Uterus (tissue), 4 donors: ENCODE measurements around the gene GPR137. TPM values are rescaled to one million over a fixed set of nuclear protein-coding genes. Genes with fewer than 3 reads are reported as not detected.
A peak's percentile ranks its signal among the peaks of the same experiment; 100 is the strongest.

ENCODE experiments used
- DNase-seq, 2 donors: peaks; one replicate each; pipeline ENCODE4 v3.0.0-alpha.2; 2019 to 2020
- H3K27ac ChIP-seq, 2 donors: fragments of 200-600 bp; sonication (generic); 1 replicate in 1 of 2; 2 replicates in 1 of 2; pipeline ENCODE4 v1.5.1; 2016 to 2018
- H3K27me3 ChIP-seq, 2 donors: fragments of 200-600 bp; sonication (generic); one replicate each; pipeline ENCODE4 v1.5.1; 2018 to 2019; ENCODE audit warnings: control low read depth in 1 of 2
- H3K36me3 ChIP-seq, 2 donors: fragments of 200-600 bp; sonication (generic); one replicate each; pipeline ENCODE4 v1.5.1; 2019; ENCODE audit warnings: control low read depth in 1 of 2
- H3K4me1 ChIP-seq, 2 donors: fragments of 200-600 bp; sonication (generic); one replicate each; pipeline ENCODE4 v1.5.1; 2018 to 2019; ENCODE audit warnings: control low read depth in 1 of 2
- H3K4me3 ChIP-seq, 2 donors: fragments of 200-600 bp; sonication (generic); 1 replicate in 1 of 2; 2 replicates in 1 of 2; pipeline ENCODE4 v1.5.1; 2018 to 2019; ENCODE audit warnings: mild to moderate bottlenecking in 1 of 2
- H3K9me3 ChIP-seq, 2 donors: fragments of 200-600 bp; sonication (generic); one replicate each; pipeline ENCODE4 v1.5.1; 2019; ENCODE audit warnings: control low read depth in 1 of 2
- POLR2A ChIP-seq, 2 donors: fragments of 450-650 bp; IDR thresholded peaks; one replicate each; pipeline ENCODE4 v1.6.1; 2016; ENCODE audit warnings: antibody characterized with exemption in 2 of 2, mild to moderate bottlenecking in 1 of 2, moderate library complexity in 1 of 2
- intact Hi-C: fragments of 100-400 bp; cut with DNase I; formaldehyde crosslinking; loops from one replicate; pipeline ENCODE4 v1.15.1; 2023; ENCODE audit warnings: low total_unique reads
- total RNA-seq, 4 donors: library from RNA; depleted of rRNA in 3 of 4; stranded (reverse); fragments of >200 nt in 3 of 4; gene quantifications; one replicate each; pipeline versions ENCODE4 v1.1.0 to v1.2.4, GENCODE V29; 2014 to 2023
- TF ChIP-seq, protein P1 (sequence below), 4 experiments: fragments of 200-600 bp in 2 of 4; fragments of 450-650 bp in 2 of 4; sonication (generic) in 2 of 4; IDR thresholded peaks; one replicate each; pipeline ENCODE4 v1.5.1; 2016 to 2019; ENCODE audit warnings: antibody characterized with exemption in 4 of 4, mild to moderate bottlenecking in 2 of 4, moderate library complexity in 1 of 4
- donor health status: DM: yes; HTN: yes; CAD: no.

The GPR137 gene
- total RNA-seq, 4 donors from 2014 or later, result 0.51 to 32.3 (median 10.6) TPM

DNA sequence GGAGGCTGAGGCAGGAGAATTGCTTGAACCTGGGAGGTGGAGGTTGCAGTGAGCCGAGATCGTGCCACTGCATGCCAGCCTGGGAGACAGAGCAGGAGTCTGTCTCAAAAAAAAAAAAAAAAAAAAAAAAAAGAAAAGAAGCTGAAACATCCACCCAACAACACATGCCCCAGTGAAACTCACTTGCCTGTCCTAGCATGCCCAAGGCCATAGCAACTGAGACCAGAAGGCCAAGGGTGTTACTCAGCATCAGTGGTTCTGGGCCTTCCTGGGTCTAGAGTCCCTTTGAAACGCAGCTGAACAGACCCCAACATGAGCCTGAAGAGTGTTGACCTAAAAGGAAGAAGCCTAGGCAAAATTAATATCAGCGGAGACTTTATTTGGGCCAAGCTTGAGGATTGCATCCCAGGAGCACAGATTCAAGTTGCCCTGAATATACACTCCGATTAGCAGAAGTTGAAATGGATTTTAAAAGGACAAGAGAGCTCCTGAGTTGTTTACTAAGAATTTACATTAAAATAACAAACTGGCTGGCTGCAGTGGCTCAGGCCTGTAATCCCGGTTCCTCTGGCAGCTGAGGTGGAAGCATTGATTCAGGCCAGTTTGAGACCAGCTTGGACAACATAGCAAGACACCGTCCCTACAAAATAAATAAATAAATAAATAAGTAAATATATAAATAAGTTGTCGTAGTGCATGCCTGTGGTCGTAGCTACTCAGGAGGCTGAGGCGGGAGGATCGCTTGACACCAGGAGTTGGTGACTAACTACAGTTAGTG, 39.2 kb downstream of the GPR137 start:
- no peaks in the 10 kb centered on the region for H3K36me3 ChIP-seq
- intact Hi-C loops, result no loop called here
- no peaks in the 10 kb centered on the region for H3K27me3 ChIP-seq
- no peak for TF ChIP-seq POLR2A (IDR thresholded peaks at IDR 0.05)
- TF ChIP-seq, protein P1, sequence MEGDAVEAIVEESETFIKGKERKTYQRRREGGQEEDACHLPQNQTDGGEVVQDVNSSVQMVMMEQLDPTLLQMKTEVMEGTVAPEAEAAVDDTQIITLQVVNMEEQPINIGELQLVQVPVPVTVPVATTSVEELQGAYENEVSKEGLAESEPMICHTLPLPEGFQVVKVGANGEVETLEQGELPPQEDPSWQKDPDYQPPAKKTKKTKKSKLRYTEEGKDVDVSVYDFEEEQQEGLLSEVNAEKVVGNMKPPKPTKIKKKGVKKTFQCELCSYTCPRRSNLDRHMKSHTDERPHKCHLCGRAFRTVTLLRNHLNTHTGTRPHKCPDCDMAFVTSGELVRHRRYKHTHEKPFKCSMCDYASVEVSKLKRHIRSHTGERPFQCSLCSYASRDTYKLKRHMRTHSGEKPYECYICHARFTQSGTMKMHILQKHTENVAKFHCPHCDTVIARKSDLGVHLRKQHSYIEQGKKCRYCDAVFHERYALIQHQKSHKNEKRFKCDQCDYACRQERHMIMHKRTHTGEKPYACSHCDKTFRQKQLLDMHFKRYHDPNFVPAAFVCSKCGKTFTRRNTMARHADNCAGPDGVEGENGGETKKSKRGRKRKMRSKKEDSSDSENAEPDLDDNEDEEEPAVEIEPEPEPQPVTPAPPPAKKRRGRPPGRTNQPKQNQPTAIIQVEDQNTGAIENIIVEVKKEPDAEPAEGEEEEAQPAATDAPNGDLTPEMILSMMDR (IDR thresholded peaks at IDR 0.05), result no peak
- DNase-seq, result no peak
- no peak overlapping the region for H3K4me3 ChIP-seq
- no peaks in the 10 kb centered on the region for H3K9me3 ChIP-seq
- H3K27ac ChIP-seq, result no peak overlapping the region
- H3K4me1 ChIP-seq, result no peaks in the 10 kb centered on the region

DNA sequence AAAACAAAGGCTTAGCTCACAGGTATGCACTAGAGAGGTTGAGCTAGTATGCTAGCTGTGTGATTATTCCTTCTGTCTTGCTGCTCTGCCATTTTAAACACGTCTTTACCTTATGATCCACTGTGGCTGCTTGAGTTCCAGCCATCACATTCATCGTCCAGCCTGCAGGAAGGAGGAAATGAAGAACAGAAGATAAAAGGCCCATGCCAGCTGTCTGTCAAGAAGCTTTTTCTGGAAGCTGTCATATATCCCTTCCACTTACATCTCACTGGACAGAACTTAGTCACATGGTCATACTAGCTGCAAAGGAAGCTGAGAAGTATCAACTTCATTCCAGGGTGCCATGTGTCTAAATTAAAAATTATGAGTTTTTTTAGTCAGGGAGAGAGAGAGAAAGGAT, 41.7 kb downstream of the GPR137 start:
- intact Hi-C loops, result no loop called here
- DNase-seq, result no peak
- Histone ChIP-seq H3K9me3 (no peaks in the 10 kb centered on the region), H3K4me1 (no peaks in the 10 kb centered on the region), H3K36me3 (no peaks in the 10 kb centered on the region), H3K27ac (no peak overlapping the region), H3K27me3 (no peaks in the 10 kb centered on the region), H3K4me3 (no peak overlapping the region)
- no peak for TF ChIP-seq POLR2A (IDR thresholded peaks at IDR 0.05)
- TF ChIP-seq, protein P1 (IDR thresholded peaks at IDR 0.05), result no peak

DNA sequence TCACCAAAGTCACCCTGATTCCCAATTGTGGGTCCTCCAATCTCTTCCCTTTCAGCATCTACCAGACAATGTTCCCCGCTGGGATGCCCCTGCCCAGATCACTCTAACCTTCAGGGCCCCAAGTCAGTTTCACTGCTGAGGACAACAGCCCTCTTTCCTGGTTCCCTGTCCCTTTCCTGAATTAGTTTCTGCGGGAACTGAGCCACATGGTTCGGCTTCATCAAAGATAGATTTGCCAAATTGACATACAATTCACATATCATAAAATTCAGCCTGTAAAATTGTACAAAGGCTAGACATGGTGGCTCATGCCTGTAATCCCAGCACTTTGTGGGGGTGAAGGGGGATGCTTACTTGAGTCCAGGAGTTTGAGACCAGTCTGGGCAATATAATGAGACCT, 42.3 kb downstream of the GPR137 start:
- TF ChIP-seq, protein P1 (IDR thresholded peaks at IDR 0.05), result no peak
- no peak for TF ChIP-seq POLR2A (IDR thresholded peaks at IDR 0.05)
- no peak overlapping the region for H3K27ac ChIP-seq
- no peaks in the 10 kb centered on the region for H3K36me3 ChIP-seq
- intact Hi-C loops, result no loop called here
- no peak overlapping the region for H3K4me3 ChIP-seq
- no peaks in the 10 kb centered on the region for H3K9me3 ChIP-seq
- DNase-seq, result no peak
- no peaks in the 10 kb centered on the region for H3K27me3 ChIP-seq
- no peaks in the 10 kb centered on the region for H3K4me1 ChIP-seq

DNA sequence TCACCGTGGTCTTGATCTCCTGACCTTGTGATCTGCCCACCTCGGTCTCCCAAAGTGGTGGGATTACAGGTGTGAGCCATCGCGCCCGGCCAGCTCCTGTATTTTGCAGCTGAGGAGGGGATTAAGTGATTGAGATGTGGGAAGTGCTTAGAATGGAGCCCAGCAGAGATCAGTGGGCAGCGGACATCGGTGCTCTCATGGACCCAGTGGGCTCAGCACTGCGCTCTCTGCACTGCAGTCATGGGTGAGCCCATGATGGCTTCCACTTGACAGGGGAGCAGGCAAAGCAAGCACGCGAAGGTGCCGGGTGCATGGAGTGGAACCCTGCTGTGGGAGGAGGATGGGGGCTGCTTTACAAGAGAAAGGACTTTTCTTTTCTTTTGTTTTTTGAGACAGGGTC, 45.2 kb downstream of the GPR137 start:
- intact Hi-C loops, result no loop called here
- no peaks in the 10 kb centered on the region for H3K36me3 ChIP-seq
- H3K27ac ChIP-seq, result no peak overlapping the region
- TF ChIP-seq, protein P1 (IDR thresholded peaks at IDR 0.05), result no peak
- TF ChIP-seq POLR2A (IDR thresholded peaks at IDR 0.05), result no peak
- no peaks in the 10 kb centered on the region for H3K27me3 ChIP-seq
- H3K9me3 ChIP-seq, result no peaks in the 10 kb centered on the region
- H3K4me1 ChIP-seq, result no peaks in the 10 kb centered on the region
- no peak for DNase-seq
- H3K4me3 ChIP-seq, result no peak overlapping the region

DNA sequence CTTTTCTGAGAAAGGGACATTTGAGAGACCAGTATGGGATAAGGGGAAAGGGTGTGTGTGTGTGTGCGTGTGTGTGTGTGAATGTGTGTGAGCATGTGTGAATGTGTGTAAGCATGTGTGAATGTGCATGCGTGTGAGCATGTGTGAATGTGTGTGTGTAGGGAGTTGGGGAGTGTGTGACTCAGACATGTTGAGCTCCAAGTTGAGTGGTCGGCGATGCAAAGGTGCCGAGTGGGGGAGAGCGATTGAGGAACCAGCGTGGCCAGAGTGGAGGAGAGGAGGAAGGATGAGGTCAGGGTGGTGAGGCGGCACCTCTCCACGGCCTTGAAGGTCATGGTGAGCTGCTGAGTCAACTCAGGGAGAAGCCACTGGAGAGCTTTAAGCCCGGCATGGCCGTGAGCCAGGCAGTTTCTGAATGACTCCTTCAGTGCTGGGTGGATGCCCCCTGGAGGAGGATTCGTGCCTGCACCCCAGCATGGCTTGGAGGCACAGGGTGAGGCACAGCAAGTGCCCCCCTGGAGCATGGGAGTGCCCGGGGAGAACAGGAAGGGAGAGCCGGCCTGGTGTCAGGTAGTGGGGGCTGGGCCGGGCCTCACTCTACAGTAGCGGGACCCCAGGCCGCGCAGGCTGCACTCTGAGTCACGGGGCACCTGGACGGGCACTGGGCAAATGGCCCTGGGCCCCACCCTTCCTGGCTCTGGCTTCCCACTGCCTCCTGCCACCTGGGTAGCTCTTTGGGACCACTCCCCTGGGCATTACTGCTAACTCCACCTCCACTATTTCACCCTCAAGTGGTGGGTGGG, 46.1 kb downstream of the GPR137 start:
- Histone ChIP-seq H3K4me3 (no peak overlapping the region), H3K27ac (no peak overlapping the region), H3K4me1 (no peaks in the 10 kb centered on the region), H3K36me3 (no peaks in the 10 kb centered on the region), H3K9me3 (no peaks in the 10 kb centered on the region), H3K27me3 (no peaks in the 10 kb centered on the region)
- intact Hi-C loops, result no loop called here
- peak in 1 of 2 donors; percentile 60 for DNase-seq
- no peak for TF ChIP-seq POLR2A (IDR thresholded peaks at IDR 0.05)
- TF ChIP-seq, protein P1 (IDR thresholded peaks at IDR 0.05), result peak in 3 of 4 experiments; percentile 14 to 40 (median 23)
